OCI-LY7 (cell line): Measurements from ENCODE around the gene MAML3. TPM values are rescaled to one million over a fixed set of nuclear protein-coding genes. Genes with fewer than 3 reads are reported as not detected.

Source experiments
- BruUV-seq: library from RNA; stranded (reverse); fragments of 400-500 nt; replicated peaks from 2 replicates; lab custom pipeline; 2021; lab: Mats Ljungman, UMichigan
- CTCF ChIA-PET: fragments of 300-600 bp; sonication (Branson Sonifier 250); formaldehyde crosslinking; loops from one replicate; lab custom pipeline; 2022; ENCODE audit warnings: antibody characterized with exemption; ENCODE audit not compliant: unreplicated experiment; lab: Charles Lee
- POLR2A ChIA-PET: fragments of 300-600 bp; sonication (Branson Sonifier 250); formaldehyde crosslinking; loops from one replicate; lab custom pipeline; 2022; ENCODE audit warnings: antibody characterized with exemption; lab: Charles Lee
- DNase-seq: peaks from one replicate; pipeline ENCODE4 v3.0.0-alpha.2; 2015; ENCODE audit warnings: low spot score
- H2AFZ ChIP-seq: fragments of 200-600 bp; sonication (generic), shearing (Covaris generic); 2 replicates; pipeline ENCODE4 v1.6.1; 2014; ENCODE audit warnings: mild to moderate bottlenecking, antibody characterized with exemption, low read length, moderate library complexity
- H3K27ac ChIP-seq: fragments of 200-600 bp; sonication (generic); 2 replicates; pipeline ENCODE4 v1.5.1; 2014; ENCODE audit warnings: mixed run types, low read depth, mild to moderate bottlenecking, moderate library complexity, low read length, inconsistent platforms; ENCODE audit not compliant: poor library complexity, severe bottlenecking
- H3K36me3 ChIP-seq: fragments of 200-600 bp; sonication (generic); 2 replicates; pipeline ENCODE4 v1.6.1; 2014; ENCODE audit warnings: mild to moderate bottlenecking, antibody characterized with exemption, low read length, moderate library complexity, mixed read lengths; ENCODE audit not compliant: insufficient read depth
- H3K4me1 ChIP-seq: fragments of 200-600 bp; sonication (generic); 2 replicates; pipeline ENCODE4 v1.5.1; 2014; ENCODE audit warnings: mild to moderate bottlenecking, low read length; ENCODE audit not compliant: insufficient read depth, poor library complexity, severe bottlenecking
- H3K4me2 ChIP-seq: fragments of 200-600 bp; sonication (generic); 2 replicates; pipeline ENCODE4 v1.6.1; 2014; ENCODE audit warnings: mild to moderate bottlenecking, low read length
- H3K4me3 ChIP-seq: fragments of 200-600 bp; sonication (generic); 2 replicates; pipeline ENCODE4 v1.5.1; 2014; ENCODE audit warnings: mild to moderate bottlenecking, low read depth, low read length; ENCODE audit not compliant: poor library complexity, severe bottlenecking
- H3K79me2 ChIP-seq: fragments of 200-600 bp; sonication (generic); 2 replicates; pipeline ENCODE4 v1.6.1; 2016; ENCODE audit warnings: low read depth, mild to moderate bottlenecking, low read length, moderate library complexity, mixed read lengths; ENCODE audit not compliant: insufficient read depth
- H3K9me2 ChIP-seq: fragments of 200-600 bp; sonication (generic); 2 replicates; pipeline ENCODE4 v1.6.1; 2016; ENCODE audit warnings: mild to moderate bottlenecking, low read length, mixed read lengths; ENCODE audit not compliant: insufficient read depth
- H3K9me3 ChIP-seq: fragments of 200-600 bp; sonication (generic); 2 replicates; pipeline ENCODE4 v1.6.1; 2014; ENCODE audit warnings: mild to moderate bottlenecking, mixed run types, low read length, mixed read lengths
- H4K20me1 ChIP-seq: fragments of 200-600 bp; sonication (generic); 2 replicates; pipeline ENCODE4 v1.6.1; 2014; ENCODE audit warnings: mild to moderate bottlenecking, antibody characterized with exemption, low read length, moderate library complexity, mixed read lengths; ENCODE audit not compliant: insufficient read depth
- EZH2phosphoT487 ChIP-seq: fragments of 200-600 bp; sonication (generic); IDR thresholded peaks from 2 replicates; pipeline ENCODE4 v1.6.1; 2018; ENCODE audit warnings: low read depth, borderline replicate concordance, mild to moderate bottlenecking, mixed run types, antibody characterized with exemption, low read length, moderate library complexity, mixed read lengths
- intact Hi-C: fragments of 100-400 bp; cut with micrococcal nuclease; formaldehyde crosslinking; loops from one replicate; pipeline ENCODE4 v1.10.0; 2022; ENCODE audit not compliant: unreplicated experiment
- total RNA-seq, 2 experiments: library from RNA; depleted of rRNA in 1 of 2; stranded (reverse); fragments of >200 nt in 1 of 2; shearing (Covaris generic) in 1 of 2; gene quantifications; 2 replicates each; pipeline ENCODE4 v1.2.3, GENCODE V29; 2014 to 2022
- TF ChIP-seq, protein P1 (sequence below): fragments of 200-600 bp; sonication (generic); conservative IDR thresholded peaks from 2 replicates; pipeline ENCODE4 v1.5.1; 2014; ENCODE audit warnings: mild to moderate bottlenecking, antibody characterized with exemption, low read length, moderate library complexity, mixed read lengths

MAML3 gene
- total RNA-seq, 2 experiments from 2014 or later = 0.80 to 1.2 TPM

DNA sequence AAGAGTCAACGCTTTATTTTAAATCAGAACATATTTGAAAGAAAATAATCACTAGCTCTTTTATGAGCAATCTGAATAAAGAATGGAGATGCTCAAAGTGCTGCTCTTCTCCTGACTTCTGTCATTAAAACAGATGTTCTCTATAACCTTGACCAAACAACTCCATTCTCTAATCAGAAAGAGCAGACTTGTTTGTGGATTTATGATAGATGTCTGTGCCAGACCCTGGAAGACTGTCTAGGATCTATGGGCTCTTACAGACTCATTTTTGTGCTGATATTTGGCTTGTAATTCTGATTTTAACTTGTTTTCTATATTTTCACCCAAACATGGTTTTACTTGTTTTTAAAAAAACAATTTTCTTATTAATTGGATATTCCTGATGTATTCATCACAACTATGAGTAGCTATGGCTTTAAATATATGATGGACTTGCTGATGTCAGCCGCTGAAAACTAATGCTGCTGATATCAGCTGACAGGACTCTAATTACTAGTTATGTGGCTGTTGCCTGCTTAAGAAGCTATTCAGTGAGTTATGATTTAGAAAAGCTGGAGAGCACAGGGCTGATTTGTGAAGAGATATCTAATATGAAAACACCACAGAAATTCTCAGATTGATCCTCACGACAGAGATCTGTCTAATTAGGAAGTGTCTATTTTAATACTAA lies 31.6 kb upstream of the MAML3 start:
- Histone ChIP-seq H3K9me3 (no peaks in the 10 kb centered on the region), H4K20me1 (no peaks in the 10 kb centered on the region), H3K36me3 (no peaks in the 10 kb centered on the region), H3K4me1 (no peaks in the 10 kb centered on the region), H3K9me2 (no peaks in the 10 kb centered on the region), H3K4me2 (no peak overlapping the region), H3K79me2 (no peaks in the 10 kb centered on the region), H3K4me3 (no peak overlapping the region), H3K27ac (no peak overlapping the region), H2AFZ (no peak overlapping the region)
- intact Hi-C loops = no loop called here
- CTCF ChIA-PET = no interaction called here
- BruUV-seq = no TSS peak
- TF ChIP-seq, protein P1, sequence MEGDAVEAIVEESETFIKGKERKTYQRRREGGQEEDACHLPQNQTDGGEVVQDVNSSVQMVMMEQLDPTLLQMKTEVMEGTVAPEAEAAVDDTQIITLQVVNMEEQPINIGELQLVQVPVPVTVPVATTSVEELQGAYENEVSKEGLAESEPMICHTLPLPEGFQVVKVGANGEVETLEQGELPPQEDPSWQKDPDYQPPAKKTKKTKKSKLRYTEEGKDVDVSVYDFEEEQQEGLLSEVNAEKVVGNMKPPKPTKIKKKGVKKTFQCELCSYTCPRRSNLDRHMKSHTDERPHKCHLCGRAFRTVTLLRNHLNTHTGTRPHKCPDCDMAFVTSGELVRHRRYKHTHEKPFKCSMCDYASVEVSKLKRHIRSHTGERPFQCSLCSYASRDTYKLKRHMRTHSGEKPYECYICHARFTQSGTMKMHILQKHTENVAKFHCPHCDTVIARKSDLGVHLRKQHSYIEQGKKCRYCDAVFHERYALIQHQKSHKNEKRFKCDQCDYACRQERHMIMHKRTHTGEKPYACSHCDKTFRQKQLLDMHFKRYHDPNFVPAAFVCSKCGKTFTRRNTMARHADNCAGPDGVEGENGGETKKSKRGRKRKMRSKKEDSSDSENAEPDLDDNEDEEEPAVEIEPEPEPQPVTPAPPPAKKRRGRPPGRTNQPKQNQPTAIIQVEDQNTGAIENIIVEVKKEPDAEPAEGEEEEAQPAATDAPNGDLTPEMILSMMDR = no peak
- no peak for TF ChIP-seq EZH2phosphoT487
- POLR2A ChIA-PET = interaction anchor here (0.7 to 1.3 kb wide), 4 partner anchors 15 to 84 kb away, joined by 3 to 6 read pairs (median 3); no protein-coding TSS in a partner anchor
- no peak for DNase-seq

DNA sequence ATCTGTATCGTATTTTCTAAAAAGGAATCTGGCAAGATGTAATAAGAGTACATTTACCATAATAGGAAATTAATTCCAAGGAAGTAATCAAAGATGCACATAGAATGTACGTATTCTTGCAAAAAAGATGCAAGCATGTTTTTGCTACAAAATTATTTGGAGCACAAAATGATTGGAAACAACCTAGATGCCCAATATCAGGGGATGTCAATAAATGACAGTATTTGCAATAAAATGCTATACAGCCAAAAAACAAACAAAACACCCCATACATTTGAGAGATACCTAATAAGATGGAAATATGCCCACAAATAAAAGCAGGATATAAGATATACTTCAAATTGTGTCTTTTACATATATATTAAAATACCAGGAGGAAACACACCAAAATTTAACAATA lies 29.3 kb upstream of the MAML3 start:
- DNase-seq = no peak
- intact Hi-C loops = no loop called here

More for the DNA sequence above, 29.3 kb upstream of the MAML3 start:
- ChIA-PET POLR2A (interaction anchor here (0.6 to 1.2 kb wide), 2 partner anchors 10 to 301 kb away, joined by 3 to 6 read pairs; no protein-coding TSS in a partner anchor), CTCF (no interaction called here)
- Histone ChIP-seq H3K9me2 (no peaks in the 10 kb centered on the region), H3K4me1 (no peaks in the 10 kb centered on the region), H3K79me2 (no peaks in the 10 kb centered on the region), H3K9me3 (no peaks in the 10 kb centered on the region), H3K4me3 (no peak overlapping the region), H3K4me2 (no peak overlapping the region), H2AFZ (no peak overlapping the region), H4K20me1 (no peaks in the 10 kb centered on the region), H3K36me3 (no peaks in the 10 kb centered on the region), H3K27ac (no peak overlapping the region)
- no TSS peak for BruUV-seq
- TF ChIP-seq, protein P1 = no peak
- no peak for TF ChIP-seq EZH2phosphoT487
